ENCODE measurements around the gene CBLC. TPM values are rescaled to one million over a fixed set of nuclear protein-coding genes. Genes with fewer than 3 reads are reported as not detected.

CBLC gene
- total RNA-seq, 1 experiment from 2014 or later: 42.3 TPM

- Histone ChIP-seq H3K36me3 (ENCODE audit: control insufficient read depth, insufficient read depth, low read length) (no peaks in the 10 kb centered on the region), H3K27me3 (replicated peaks; ENCODE audit: control insufficient read depth, insufficient read depth, low read length) (no peaks in the 10 kb centered on the region), H3K4me1 (peaks cover 4% of the 10 kb centered on the region; the same call in 1 of the 2 replicates), H3K4me3 (ENCODE audit: low read depth, low read length) (no peak overlapping the region), H3K9me3 (no peaks in the 10 kb centered on the region)
- no peak overlapping the region for H3K4me3 Mint-ChIP-seq (ENCODE audit: unreplicated experiment)
- ChIA-PET CTCF (interaction anchor here (0.5 to 1.6 kb wide), 5 partner anchors 41 to 195 kb away, joined by 3 to 9 read pairs (median 5); no protein-coding TSS in a partner anchor), POLR2A (interaction anchor here (0.6 kb wide), 1 partner anchor 38 kb away, joined by 6 read pairs; no protein-coding TSS in a partner anchor)
- no peaks in the 10 kb centered on the region for H3K27me3 Mint-ChIP-seq (ENCODE audit: insufficient read depth, unreplicated experiment)
- H3K4me1 Mint-ChIP-seq (ENCODE audit: low read depth, unreplicated experiment): no peaks in the 10 kb centered on the region
- H3K9me3 Mint-ChIP-seq (ENCODE audit: unreplicated experiment): no peaks in the 10 kb centered on the region
- intact Hi-C loops (cut with micrococcal nuclease; ENCODE audit: unreplicated experiment): no loop called here
- TF ChIP-seq, protein P1, sequence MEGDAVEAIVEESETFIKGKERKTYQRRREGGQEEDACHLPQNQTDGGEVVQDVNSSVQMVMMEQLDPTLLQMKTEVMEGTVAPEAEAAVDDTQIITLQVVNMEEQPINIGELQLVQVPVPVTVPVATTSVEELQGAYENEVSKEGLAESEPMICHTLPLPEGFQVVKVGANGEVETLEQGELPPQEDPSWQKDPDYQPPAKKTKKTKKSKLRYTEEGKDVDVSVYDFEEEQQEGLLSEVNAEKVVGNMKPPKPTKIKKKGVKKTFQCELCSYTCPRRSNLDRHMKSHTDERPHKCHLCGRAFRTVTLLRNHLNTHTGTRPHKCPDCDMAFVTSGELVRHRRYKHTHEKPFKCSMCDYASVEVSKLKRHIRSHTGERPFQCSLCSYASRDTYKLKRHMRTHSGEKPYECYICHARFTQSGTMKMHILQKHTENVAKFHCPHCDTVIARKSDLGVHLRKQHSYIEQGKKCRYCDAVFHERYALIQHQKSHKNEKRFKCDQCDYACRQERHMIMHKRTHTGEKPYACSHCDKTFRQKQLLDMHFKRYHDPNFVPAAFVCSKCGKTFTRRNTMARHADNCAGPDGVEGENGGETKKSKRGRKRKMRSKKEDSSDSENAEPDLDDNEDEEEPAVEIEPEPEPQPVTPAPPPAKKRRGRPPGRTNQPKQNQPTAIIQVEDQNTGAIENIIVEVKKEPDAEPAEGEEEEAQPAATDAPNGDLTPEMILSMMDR (IDR thresholded peaks at IDR 0.05; ENCODE audit: insufficient read depth in 1 of 2, low read depth in 1 of 2, low read length in 1 of 2, severe bottlenecking in 1 of 2, unreplicated experiment in 1 of 2): no peak
- no TSS peak for BruUV-seq (replicated peaks)
- no peak overlapping the region for H3K27ac Mint-ChIP-seq (ENCODE audit: unreplicated experiment)
- DNase-seq: no peak
- H3K36me3 Mint-ChIP-seq (ENCODE audit: insufficient read depth, unreplicated experiment): peaks cover under 1% of the 10 kb centered on the region
These were observed 12.4 kb upstream of the CBLC start for GRCh38 chr19:44765033-44765948.

DNA sequence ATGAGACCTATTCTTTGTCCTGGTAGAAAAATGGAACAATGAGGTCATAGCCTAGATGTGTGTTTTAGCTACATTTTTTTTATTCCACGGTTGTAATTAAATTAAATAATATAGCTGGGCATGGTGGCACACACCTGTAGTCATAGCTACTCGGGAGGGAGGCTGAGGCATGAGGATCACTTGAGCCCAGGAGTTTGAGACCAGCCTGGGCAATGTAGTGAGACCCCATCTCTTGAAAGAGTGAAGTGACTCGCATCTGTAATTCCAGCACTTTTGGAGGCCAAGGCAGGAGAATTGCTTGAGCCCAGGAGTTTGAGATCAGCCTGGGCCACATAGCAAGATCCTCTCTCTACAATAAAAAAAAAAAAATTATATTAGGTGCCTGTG lies 11.7 kb upstream of the CBLC start:
- BruUV-seq (replicated peaks): no TSS peak
- ChIA-PET CTCF (interaction anchor here (0.5 to 1.6 kb wide), 5 partner anchors 42 to 195 kb away, joined by 3 to 9 read pairs (median 5); no protein-coding TSS in a partner anchor), POLR2A (no interaction called here)
- H3K36me3 ChIP-seq (ENCODE audit: control insufficient read depth, insufficient read depth, low read length): no peaks in the 10 kb centered on the region
- TF ChIP-seq, protein P1 (IDR thresholded peaks at IDR 0.05; ENCODE audit: insufficient read depth in 1 of 2, low read depth in 1 of 2, low read length in 1 of 2, severe bottlenecking in 1 of 2, unreplicated experiment in 1 of 2): no peak
- no peaks in the 10 kb centered on the region for H3K9me3 Mint-ChIP-seq (ENCODE audit: unreplicated experiment)
- H3K4me1 Mint-ChIP-seq (ENCODE audit: low read depth, unreplicated experiment): no peaks in the 10 kb centered on the region
- no peak overlapping the region for H3K27ac Mint-ChIP-seq (ENCODE audit: unreplicated experiment)
- H3K4me3 Mint-ChIP-seq (ENCODE audit: unreplicated experiment): no peak overlapping the region
- H3K9me3 ChIP-seq: no peaks in the 10 kb centered on the region
- H3K27me3 ChIP-seq (replicated peaks; ENCODE audit: control insufficient read depth, insufficient read depth, low read length): no peaks in the 10 kb centered on the region
- no peak for DNase-seq
- intact Hi-C loops (cut with micrococcal nuclease; ENCODE audit: unreplicated experiment): no loop called here
- H3K36me3 Mint-ChIP-seq (ENCODE audit: insufficient read depth, unreplicated experiment): peaks cover 5% of the 10 kb centered on the region
- peaks cover 4% of the 10 kb centered on the region; the same call in 1 of the 2 replicates for H3K4me1 ChIP-seq
- no peak overlapping the region for H3K4me3 ChIP-seq (ENCODE audit: low read depth, low read length)
- no peaks in the 10 kb centered on the region for H3K27me3 Mint-ChIP-seq (ENCODE audit: insufficient read depth, unreplicated experiment)

GRCh38 chr19:44767295-44768180 lies 10.2 kb upstream of the CBLC start:
- H3K27ac Mint-ChIP-seq (ENCODE audit: unreplicated experiment): no peak overlapping the region
- no peak overlapping the region for H3K4me3 ChIP-seq (ENCODE audit: low read depth, low read length)
- ChIA-PET POLR2A (no interaction called here), CTCF (interaction anchor here (0.6 to 1.5 kb wide), 4 partner anchors 18 to 44 kb away, joined by 3 to 6 read pairs (median 5); no protein-coding TSS in a partner anchor)
- H3K36me3 Mint-ChIP-seq (ENCODE audit: insufficient read depth, unreplicated experiment): peaks cover 5% of the 10 kb centered on the region
- H3K9me3 Mint-ChIP-seq (ENCODE audit: unreplicated experiment): no peaks in the 10 kb centered on the region
- no peaks in the 10 kb centered on the region for H3K4me1 Mint-ChIP-seq (ENCODE audit: low read depth, unreplicated experiment)
- H3K4me3 Mint-ChIP-seq (ENCODE audit: unreplicated experiment): no peak overlapping the region
- intact Hi-C loops (cut with micrococcal nuclease; ENCODE audit: unreplicated experiment): no loop called here
- no peaks in the 10 kb centered on the region for H3K27me3 ChIP-seq (replicated peaks; ENCODE audit: control insufficient read depth, insufficient read depth, low read length)
- peaks cover 4% of the 10 kb centered on the region; the same call in 1 of the 2 replicates for H3K4me1 ChIP-seq
- BruUV-seq (replicated peaks): no TSS peak
- no peak for DNase-seq
- no peaks in the 10 kb centered on the region for H3K27me3 Mint-ChIP-seq (ENCODE audit: insufficient read depth, unreplicated experiment)
- TF ChIP-seq, protein P1 (IDR thresholded peaks at IDR 0.05; ENCODE audit: insufficient read depth in 1 of 2, low read depth in 1 of 2, low read length in 1 of 2, severe bottlenecking in 1 of 2, unreplicated experiment in 1 of 2): no peak
- no peaks in the 10 kb centered on the region for H3K9me3 ChIP-seq
- no peaks in the 10 kb centered on the region for H3K36me3 ChIP-seq (ENCODE audit: control insufficient read depth, insufficient read depth, low read length)
